ENCODE results near the gene RNASE7.

Gene RNASE7

GRCh38 chr14:21014761-21015190 lies 27.4 kb upstream of the RNASE7 start:
- Histone ChIP-seq H3K9me3 (ENCODE audit: insufficient read depth, low read depth, low read length) (no peaks in the 10 kb centered on the region), H3K27me3 (ENCODE audit: insufficient read depth, low read length) (no peaks in the 10 kb centered on the region), H3K9ac (ENCODE audit: low read depth, low read length) (no peak overlapping the region)

GRCh38 chr14:21015312-21015711 lies 26.9 kb upstream of the RNASE7 start:
- H3K9me3 ChIP-seq (ENCODE audit: insufficient read depth, low read depth, low read length), result no peaks in the 10 kb centered on the region
- H3K9ac ChIP-seq (ENCODE audit: low read depth, low read length), result no peak overlapping the region
- H3K27me3 ChIP-seq (ENCODE audit: insufficient read depth, low read length), result no peaks in the 10 kb centered on the region
- H3K27ac ChIP-seq (ENCODE audit: low read length), result no peak overlapping the region
- H3K36me3 ChIP-seq (ENCODE audit: insufficient read depth, low read depth, low read length), result no peaks in the 10 kb centered on the region; the same call in 1 of the 2 replicates
- H3K4me3 ChIP-seq (ENCODE audit: low read length), result no peak overlapping the region
- H3K4me1 ChIP-seq (ENCODE audit: insufficient read depth, low read length), result peaks cover 5% of the 10 kb centered on the region; the same call in 1 of the 2 replicates

More at GRCh38 chr14:21014761-21015190, 27.4 kb upstream of the RNASE7 start:
- H3K27ac ChIP-seq (ENCODE audit: low read length), result no peak overlapping the region
- H3K4me3 ChIP-seq (ENCODE audit: low read length), result no peak overlapping the region
- H3K4me1 ChIP-seq (ENCODE audit: insufficient read depth, low read length), result peaks cover 5% of the 10 kb centered on the region; the same call in 1 of the 2 replicates
- H3K36me3 ChIP-seq (ENCODE audit: insufficient read depth, low read depth, low read length), result no peaks in the 10 kb centered on the region; the same call in 1 of the 2 replicates

GRCh38 chr14:21016413-21017190 lies 25.6 kb upstream of the RNASE7 start:
- Histone ChIP-seq H3K36me3 (ENCODE audit: insufficient read depth, low read depth, low read length) (peaks cover 5% of the 10 kb centered on the region; the same call in 1 of the 2 replicates), H3K4me1 (ENCODE audit: insufficient read depth, low read length) (peaks cover 5% of the 10 kb centered on the region; the same call in 1 of the 2 replicates), H3K9me3 (ENCODE audit: insufficient read depth, low read depth, low read length) (no peaks in the 10 kb centered on the region), H3K9ac (ENCODE audit: low read depth, low read length) (no peak overlapping the region), H3K4me3 (ENCODE audit: low read length) (no peak overlapping the region), H3K27ac (ENCODE audit: low read length) (no peak overlapping the region), H3K27me3 (ENCODE audit: insufficient read depth, low read length) (no peaks in the 10 kb centered on the region)

- Histone ChIP-seq H3K9me3 (ENCODE audit: insufficient read depth, low read depth, low read length) (no peaks in the 10 kb centered on the region), H3K4me1 (ENCODE audit: insufficient read depth, low read length) (peaks cover 5% of the 10 kb centered on the region; the same call in 1 of the 2 replicates), H3K27ac (ENCODE audit: low read length) (no peak overlapping the region), H3K27me3 (ENCODE audit: insufficient read depth, low read length) (peaks cover 10% of the 10 kb centered on the region), H3K36me3 (ENCODE audit: insufficient read depth, low read depth, low read length) (peaks cover 5% of the 10 kb centered on the region; the same call in 1 of the 2 replicates), H3K9ac (ENCODE audit: low read depth, low read length) (no peak overlapping the region), H3K4me3 (ENCODE audit: low read length) (no peak overlapping the region)
Measured at GRCh38 chr14:21017528-21018245, 24.5 kb upstream of the RNASE7 start.

- Histone ChIP-seq H3K27ac (ENCODE audit: low read length) (no peak overlapping the region), H3K4me3 (ENCODE audit: low read length) (no peak overlapping the region), H3K9ac (ENCODE audit: low read depth, low read length) (no peak overlapping the region), H3K4me1 (ENCODE audit: insufficient read depth, low read length) (peaks cover 5% of the 10 kb centered on the region; the same call in 1 of the 2 replicates), H3K36me3 (ENCODE audit: insufficient read depth, low read depth, low read length) (peaks cover 5% of the 10 kb centered on the region; the same call in 1 of the 2 replicates), H3K9me3 (ENCODE audit: insufficient read depth, low read depth, low read length) (no peaks in the 10 kb centered on the region), H3K27me3 (ENCODE audit: insufficient read depth, low read length) (peaks cover 16% of the 10 kb centered on the region)
Measured at GRCh38 chr14:21018286-21018685, 23.9 kb upstream of the RNASE7 start.

- Histone ChIP-seq H3K9ac (ENCODE audit: low read depth, low read length) (no peak overlapping the region), H3K27me3 (ENCODE audit: insufficient read depth, low read length) (peaks cover 21% of the 10 kb centered on the region), H3K9me3 (ENCODE audit: insufficient read depth, low read depth, low read length) (no peaks in the 10 kb centered on the region), H3K36me3 (ENCODE audit: insufficient read depth, low read depth, low read length) (peaks cover 5% of the 10 kb centered on the region; the same call in 1 of the 2 replicates), H3K4me1 (ENCODE audit: insufficient read depth, low read length) (peaks cover 7% of the 10 kb centered on the region; the same call in 1 of the 2 replicates), H3K27ac (ENCODE audit: low read length) (no peak overlapping the region), H3K4me3 (ENCODE audit: low read length) (no peak overlapping the region)
Measured at GRCh38 chr14:21018781-21019180, 23.4 kb upstream of the RNASE7 start.

GRCh38 chr14:21019366-21019765 lies 22.8 kb upstream of the RNASE7 start:
- Histone ChIP-seq H3K9ac (ENCODE audit: low read depth, low read length) (no peak overlapping the region), H3K27me3 (ENCODE audit: insufficient read depth, low read length) (peaks cover 27% of the 10 kb centered on the region), H3K4me1 (ENCODE audit: insufficient read depth, low read length) (peaks cover 13% of the 10 kb centered on the region; the same call in 1 of the 2 replicates), H3K4me3 (ENCODE audit: low read length) (no peak overlapping the region), H3K36me3 (ENCODE audit: insufficient read depth, low read depth, low read length) (peaks cover 5% of the 10 kb centered on the region; the same call in 1 of the 2 replicates), H3K27ac (ENCODE audit: low read length) (no peak overlapping the region), H3K9me3 (ENCODE audit: insufficient read depth, low read depth, low read length) (no peaks in the 10 kb centered on the region)

- peaks cover 5% of the 10 kb centered on the region; the same call in 1 of the 2 replicates for H3K36me3 ChIP-seq (ENCODE audit: insufficient read depth, low read depth, low read length)
- no peak overlapping the region for H3K9ac ChIP-seq (ENCODE audit: low read depth, low read length)
- peaks cover 11% of the 10 kb centered on the region; the same call in 1 of the 2 replicates for H3K4me1 ChIP-seq (ENCODE audit: insufficient read depth, low read length)
- H3K9me3 ChIP-seq (ENCODE audit: insufficient read depth, low read depth, low read length), result no peaks in the 10 kb centered on the region
- no peak overlapping the region for H3K4me3 ChIP-seq (ENCODE audit: low read length)
- H3K27me3 ChIP-seq (ENCODE audit: insufficient read depth, low read length), result peaks cover 32% of the 10 kb centered on the region
- no peak overlapping the region for H3K27ac ChIP-seq (ENCODE audit: low read length)
Measured at GRCh38 chr14:21020977-21021545, 21.1 kb upstream of the RNASE7 start.

- Histone ChIP-seq H3K9me3 (ENCODE audit: insufficient read depth, low read depth, low read length) (no peaks in the 10 kb centered on the region), H3K27ac (ENCODE audit: low read length) (no peak overlapping the region), H3K27me3 (ENCODE audit: insufficient read depth, low read length) (peaks cover 42% of the 10 kb centered on the region), H3K4me1 (ENCODE audit: insufficient read depth, low read length) (peaks cover 18% of the 10 kb centered on the region; the same call in 1 of the 2 replicates), H3K4me3 (ENCODE audit: low read length) (no peak overlapping the region), H3K36me3 (ENCODE audit: insufficient read depth, low read depth, low read length) (peaks cover 5% of the 10 kb centered on the region; the same call in 1 of the 2 replicates), H3K9ac (ENCODE audit: low read depth, low read length) (no peak overlapping the region)
Measured at GRCh38 chr14:21022686-21023085, 19.5 kb upstream of the RNASE7 start.

GRCh38 chr14:21023174-21023573 lies 19.0 kb upstream of the RNASE7 start:
- Histone ChIP-seq H3K4me3 (ENCODE audit: low read length) (no peak overlapping the region), H3K9me3 (ENCODE audit: insufficient read depth, low read depth, low read length) (no peaks in the 10 kb centered on the region), H3K36me3 (ENCODE audit: insufficient read depth, low read depth, low read length) (peaks cover 5% of the 10 kb centered on the region; the same call in 1 of the 2 replicates), H3K4me1 (ENCODE audit: insufficient read depth, low read length) (peaks cover 18% of the 10 kb centered on the region; the same call in 1 of the 2 replicates), H3K9ac (ENCODE audit: low read depth, low read length) (no peak overlapping the region), H3K27ac (ENCODE audit: low read length) (no peak overlapping the region), H3K27me3 (ENCODE audit: insufficient read depth, low read length) (peaks cover 42% of the 10 kb centered on the region)

Data from iPS-20b (cell line).